Osteoblast (primary cell): Measurements from ENCODE around the gene PLB1. TPM values are rescaled to one million over a fixed set of nuclear protein-coding genes. Genes with fewer than 3 reads are reported as not detected.
A peak's percentile ranks its signal among the peaks of the same experiment; 100 is the strongest.

Source experiments
- DNase-seq: peaks from one replicate; pipeline ENCODE4 v3.0.0; 2011; ENCODE audit warnings: low spot score, mixed read lengths; ENCODE audit not compliant: insufficient read length; ENCODE audit errors: missing footprints
- H2AFZ ChIP-seq: 2 replicates; pipeline ENCODE4 v1.6.0; 2011; ENCODE audit warnings: mild to moderate bottlenecking, low read length
- H3K27ac ChIP-seq: 2 replicates; pipeline ENCODE4 v1.5.1; 2011; ENCODE audit warnings: mild to moderate bottlenecking, low read depth, low read length, moderate library complexity
- H3K27me3 ChIP-seq: 2 replicates; pipeline ENCODE4 v1.6.0; 2012; ENCODE audit warnings: mild to moderate bottlenecking, control low read depth, inconsistent platforms, low read length, moderate library complexity; ENCODE audit not compliant: insufficient read depth
- H3K36me3 ChIP-seq: 2 replicates; pipeline ENCODE4 v1.5.1; 2011; ENCODE audit warnings: mild to moderate bottlenecking, low read length, control low read depth, moderate library complexity; ENCODE audit not compliant: insufficient read depth
- H3K4me1 ChIP-seq: 2 replicates; pipeline ENCODE4 v1.5.1; 2011; ENCODE audit warnings: mild to moderate bottlenecking, low read length, control low read depth, moderate library complexity; ENCODE audit not compliant: insufficient read depth
- H3K4me2 ChIP-seq: 2 replicates; pipeline ENCODE4 v1.6.0; 2011; ENCODE audit warnings: mild to moderate bottlenecking, low read length; ENCODE audit not compliant: insufficient read depth
- H3K4me3 ChIP-seq: fragments of 200-600 bp; sonication (generic); 3 replicates; pipeline ENCODE4 v1.5.1; 2012; ENCODE audit warnings: mild to moderate bottlenecking, low read length, inconsistent platforms; ENCODE audit not compliant: insufficient read depth
- H3K79me2 ChIP-seq: 2 replicates; pipeline ENCODE4 v1.6.0; 2012; ENCODE audit warnings: mild to moderate bottlenecking, low read length, control low read depth, inconsistent platforms; ENCODE audit not compliant: insufficient read depth
- H3K9me3 ChIP-seq: 2 replicates; pipeline ENCODE4 v1.5.1; 2011; ENCODE audit warnings: low read depth, low read length, control low read depth
- H4K20me1 ChIP-seq: 2 replicates; pipeline ENCODE4 v1.6.0; 2012; ENCODE audit warnings: mild to moderate bottlenecking, low read length, control low read depth; ENCODE audit not compliant: insufficient read depth
- CTCF ChIP-seq: IDR thresholded peaks from 2 replicates; pipeline ENCODE4 v1.5.1; 2011; ENCODE audit warnings: mild to moderate bottlenecking, low read depth, low read length, moderate library complexity; ENCODE audit errors: extremely low read depth
- total RNA-seq: library from RNA; depleted of rRNA; stranded (reverse); fragments of >200 nt; gene quantifications from 2 replicates; pipeline ENCODE4 v1.2.3, GENCODE V29; 2012

The PLB1 gene
- total RNA-seq, 1 donor: 0.36 TPM

GRCh38 chr2:28533044-28533680 lies 37.3 kb downstream of the PLB1 start:
- Histone ChIP-seq H3K36me3 (no peaks in the 10 kb centered on the region), H3K4me1 (no peaks in the 10 kb centered on the region), H2AFZ (no peak overlapping the region), H3K27me3 (peaks cover 19% of the 10 kb centered on the region), H3K9me3 (no peaks in the 10 kb centered on the region), H3K4me2 (no peak overlapping the region), H3K27ac (no peak overlapping the region), H4K20me1 (no peaks in the 10 kb centered on the region), H3K79me2 (no peaks in the 10 kb centered on the region), H3K4me3 (no peak overlapping the region)
- no peak for TF ChIP-seq CTCF
- DNase-seq: no peak

GRCh38 chr2:28534817-28535216 lies 39.0 kb downstream of the PLB1 start:
- H3K36me3 ChIP-seq: no peaks in the 10 kb centered on the region
- H4K20me1 ChIP-seq: no peaks in the 10 kb centered on the region
- H3K27ac ChIP-seq: no peak overlapping the region
- no peaks in the 10 kb centered on the region for H3K79me2 ChIP-seq
- peak; percentile 58 for DNase-seq
- no peak for TF ChIP-seq CTCF
- H2AFZ ChIP-seq: no peak overlapping the region
- H3K4me3 ChIP-seq: no peak overlapping the region
- no peaks in the 10 kb centered on the region for H3K4me1 ChIP-seq
- peaks cover 17% of the 10 kb centered on the region for H3K27me3 ChIP-seq
- H3K4me2 ChIP-seq: no peak overlapping the region
- H3K9me3 ChIP-seq: no peaks in the 10 kb centered on the region

- Histone ChIP-seq H4K20me1 (no peaks in the 10 kb centered on the region), H3K79me2 (no peaks in the 10 kb centered on the region), H3K27ac (no peak overlapping the region), H3K4me2 (no peak overlapping the region), H3K4me3 (no peak overlapping the region), H3K36me3 (no peaks in the 10 kb centered on the region), H3K27me3 (peaks cover 7% of the 10 kb centered on the region), H3K9me3 (no peaks in the 10 kb centered on the region), H2AFZ (no peak overlapping the region), H3K4me1 (no peaks in the 10 kb centered on the region)
- no peak for TF ChIP-seq CTCF
- DNase-seq: no peak
Measured at GRCh38 chr2:28538134-28538533, 42.3 kb downstream of the PLB1 start.

- Histone ChIP-seq H3K4me2 (no peak overlapping the region), H3K27ac (no peak overlapping the region), H4K20me1 (no peaks in the 10 kb centered on the region), H3K9me3 (no peaks in the 10 kb centered on the region), H3K27me3 (peaks cover 5% of the 10 kb centered on the region), H3K36me3 (no peaks in the 10 kb centered on the region), H3K4me3 (no peak overlapping the region), H3K4me1 (peaks cover 3% of the 10 kb centered on the region), H3K79me2 (no peaks in the 10 kb centered on the region), H2AFZ (no peak overlapping the region)
- DNase-seq: no peak
- TF ChIP-seq CTCF: no peak
Measured at GRCh38 chr2:28538652-28539051, 42.8 kb downstream of the PLB1 start.
